Keratinocyte (primary cell): ENCODE measurements around the gene DIO3. TPM values are rescaled to one million over a fixed set of nuclear protein-coding genes. Genes with fewer than 3 reads are reported as not detected.

Experiments
- DNase-seq: peaks from one replicate; pipeline ENCODE4 v3.0.0-alpha.2; 2011; ENCODE audit warnings: low read depth, missing footprints, low spot score
- FAIRE-seq: peaks from 2 replicates; lab custom pipeline; 2011; peaks lifted over from hg19 to GRCh38; lab: Jason Lieb, UNC
- H2AFZ ChIP-seq: 2 replicates; pipeline ENCODE4 v1.6.0; 2012; ENCODE audit warnings: low read length, control low read depth, inconsistent platforms; ENCODE audit not compliant: control insufficient read depth
- H3K27ac ChIP-seq: 2 replicates; pipeline ENCODE4 v1.5.1; 2011; ENCODE audit warnings: low read length; ENCODE audit not compliant: control insufficient read depth, insufficient read depth
- H3K27me3 ChIP-seq: 3 replicates; pipeline ENCODE4 v1.6.0; 2011; ENCODE audit warnings: low read length; ENCODE audit not compliant: control insufficient read depth, insufficient read depth; ENCODE audit errors: extremely low read depth
- H3K36me3 ChIP-seq, 2 experiments: 2 replicates in 1 of 2; 3 replicates in 1 of 2; pipeline ENCODE4 v1.5.1; 2011; ENCODE audit warnings: low read length in 2 of 2, mild to moderate bottlenecking in 1 of 2; ENCODE audit not compliant: control insufficient read depth in 2 of 2, insufficient read depth in 2 of 2; ENCODE audit errors: extremely low read depth in 1 of 2
- H3K4me1 ChIP-seq: 3 replicates; pipeline ENCODE4 v1.5.1; 2011; ENCODE audit warnings: low read length; ENCODE audit not compliant: control insufficient read depth, insufficient read depth; ENCODE audit errors: extremely low read depth
- H3K4me2 ChIP-seq: 3 replicates; pipeline ENCODE4 v1.6.0; 2011; ENCODE audit warnings: low read depth, low read length; ENCODE audit not compliant: control insufficient read depth, insufficient read depth; ENCODE audit errors: extremely low read depth
- H3K4me3 ChIP-seq, 3 experiments: fragments of 200-600 bp in 1 of 3; sonication (generic) in 1 of 3; 2 replicates in 2 of 3; 3 replicates in 1 of 3; pipeline ENCODE4 v1.5.1; 2011 to 2016; ENCODE audit warnings: low read length in 3 of 3, mild to moderate bottlenecking in 3 of 3, control low read depth in 2 of 3, inconsistent platforms in 1 of 3, low read depth in 1 of 3, mixed read lengths in 1 of 3, mixed run types in 1 of 3, moderate library complexity in 1 of 3; ENCODE audit not compliant: control insufficient read depth in 2 of 3, insufficient read depth in 2 of 3; ENCODE audit errors: extremely low read depth in 1 of 3
- H3K79me2 ChIP-seq: 2 replicates; pipeline ENCODE4 v1.6.0; 2012; ENCODE audit warnings: low read length; ENCODE audit not compliant: control insufficient read depth, insufficient read depth
- H3K9ac ChIP-seq: 3 replicates; pipeline ENCODE4 v1.6.0; 2011; ENCODE audit warnings: low read length; ENCODE audit not compliant: control insufficient read depth, insufficient read depth; ENCODE audit errors: extremely low read depth
- H3K9me1 ChIP-seq: 3 replicates; pipeline ENCODE4 v1.6.0; 2011; ENCODE audit warnings: low read length; ENCODE audit not compliant: control insufficient read depth, insufficient read depth; ENCODE audit errors: extremely low read depth
- H3K9me3 ChIP-seq: 2 replicates; pipeline ENCODE4 v1.5.1; 2012; ENCODE audit warnings: low read depth, low read length; ENCODE audit not compliant: control insufficient read depth
- H4K20me1 ChIP-seq: 3 replicates; pipeline ENCODE4 v1.6.0; 2011; ENCODE audit warnings: low read length; ENCODE audit not compliant: control insufficient read depth, insufficient read depth; ENCODE audit errors: extremely low read depth
- EZH2 ChIP-seq: IDR thresholded peaks from one replicate; pipeline ENCODE4 v1.6.1; 2012; ENCODE audit warnings: inconsistent platforms, mild to moderate bottlenecking, low read length, moderate library complexity
- dilution Hi-C: fragments of 300-500 bp; cut with MboI; formaldehyde crosslinking; loops from one replicate; pipeline ENCODE4 v1.7.0; 2020; ENCODE audit warnings: low sequenced_read_pairs; ENCODE audit not compliant: extremely low pct_ligation_motif_present
- polyA plus RNA-seq, 5 experiments: library from polyadenylated mRNA; depleted of rRNA in 3 of 5; stranded (reverse) in 3 of 5; stranded (forward) in 1 of 5; unstranded in 1 of 5; fragments of >200 nt; gene quantifications; 1 replicate in 1 of 5; 2 replicates in 3 of 5; 3 replicates in 1 of 5; pipeline versions ENCODE4 v1.2.1 to v1.2.3, GENCODE V29; 2011 to 2012; ENCODE audit warnings: missing spikeins in 2 of 5, low read depth in 1 of 5, low replicate concordance in 1 of 5
- TF ChIP-seq, protein P1 (sequence below), 3 experiments: IDR thresholded peaks in 1 of 3; conservative IDR thresholded peaks in 1 of 3; optimal IDR thresholded peaks in 1 of 3; 2 replicates in 2 of 3; 3 replicates in 1 of 3; pipeline versions ENCODE3 to v1.5.1; 2011; ENCODE audit warnings: low read length in 3 of 3, mild to moderate bottlenecking in 3 of 3, moderate library complexity in 2 of 3, control low read depth in 1 of 3, inconsistent platforms in 1 of 3; ENCODE audit not compliant: insufficient read depth in 2 of 3; ENCODE audit errors: extremely low read depth in 1 of 3

DIO3 gene
- polyA plus RNA-seq, 1 donor (not counting 4 experiments of a cell fraction or from before 2014, with no cell fraction given) = not detected

DNA sequence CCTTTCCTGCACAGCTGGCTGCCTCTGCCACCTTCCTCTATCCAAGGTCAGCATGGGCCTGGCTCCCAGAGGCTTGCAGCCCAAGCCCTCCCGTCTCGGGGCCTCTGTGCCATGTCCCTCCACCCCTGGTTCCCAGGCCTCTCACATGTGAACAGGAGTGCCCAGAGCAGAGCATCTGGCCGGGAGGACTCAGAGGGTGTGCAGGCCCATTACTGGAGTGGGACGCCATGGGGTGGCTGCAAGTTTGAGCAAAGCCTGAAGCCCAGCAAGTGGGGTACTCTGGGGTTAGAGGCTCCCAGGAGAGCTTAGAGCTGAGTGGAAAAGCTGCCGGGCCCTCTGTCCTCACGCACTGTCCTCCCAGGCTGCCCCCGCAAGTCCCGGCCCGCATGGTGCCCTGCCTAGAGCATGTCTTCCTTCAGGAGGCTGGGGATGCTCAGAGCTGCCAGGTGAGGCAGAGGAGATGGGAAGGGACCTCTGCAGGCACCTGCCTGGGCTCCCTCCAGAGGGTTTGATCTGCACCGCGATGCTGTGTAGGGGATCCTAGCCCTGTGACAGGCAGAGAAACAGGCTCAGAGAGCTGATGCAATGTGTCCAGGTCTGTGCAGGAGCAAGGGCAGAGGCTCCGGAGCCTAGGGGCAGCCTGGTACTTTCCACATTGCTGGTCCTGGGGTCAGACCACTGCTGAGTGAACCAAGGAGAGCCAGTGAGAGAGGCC, 39.8 kb downstream of the DIO3 start:
- no peak for DNase-seq
- Histone ChIP-seq H3K36me3 (no peaks in the 10 kb centered on the region), H2AFZ (no peak overlapping the region), H4K20me1 (no peaks in the 10 kb centered on the region), H3K9me1 (no peaks in the 10 kb centered on the region), H3K4me2 (no peak overlapping the region), H3K27ac (no peak overlapping the region), H3K27me3 (no peaks in the 10 kb centered on the region), H3K4me1 (no peaks in the 10 kb centered on the region), H3K79me2 (no peaks in the 10 kb centered on the region), H3K4me3 (no peak overlapping the region), H3K9ac (no peak overlapping the region), H3K9me3 (no peaks in the 10 kb centered on the region)
- TF ChIP-seq, protein P1, sequence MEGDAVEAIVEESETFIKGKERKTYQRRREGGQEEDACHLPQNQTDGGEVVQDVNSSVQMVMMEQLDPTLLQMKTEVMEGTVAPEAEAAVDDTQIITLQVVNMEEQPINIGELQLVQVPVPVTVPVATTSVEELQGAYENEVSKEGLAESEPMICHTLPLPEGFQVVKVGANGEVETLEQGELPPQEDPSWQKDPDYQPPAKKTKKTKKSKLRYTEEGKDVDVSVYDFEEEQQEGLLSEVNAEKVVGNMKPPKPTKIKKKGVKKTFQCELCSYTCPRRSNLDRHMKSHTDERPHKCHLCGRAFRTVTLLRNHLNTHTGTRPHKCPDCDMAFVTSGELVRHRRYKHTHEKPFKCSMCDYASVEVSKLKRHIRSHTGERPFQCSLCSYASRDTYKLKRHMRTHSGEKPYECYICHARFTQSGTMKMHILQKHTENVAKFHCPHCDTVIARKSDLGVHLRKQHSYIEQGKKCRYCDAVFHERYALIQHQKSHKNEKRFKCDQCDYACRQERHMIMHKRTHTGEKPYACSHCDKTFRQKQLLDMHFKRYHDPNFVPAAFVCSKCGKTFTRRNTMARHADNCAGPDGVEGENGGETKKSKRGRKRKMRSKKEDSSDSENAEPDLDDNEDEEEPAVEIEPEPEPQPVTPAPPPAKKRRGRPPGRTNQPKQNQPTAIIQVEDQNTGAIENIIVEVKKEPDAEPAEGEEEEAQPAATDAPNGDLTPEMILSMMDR (optimal IDR thresholded peaks at IDR 0.05 in 1 of 3, IDR thresholded peaks at IDR 0.05 in 1 of 3, conservative IDR thresholded peaks at IDR 0.05 in 1 of 3; ENCODE audit: extremely low read depth in 1 of 3, insufficient read depth in 2 of 3, low read length in 3 of 3) = no peak
- TF ChIP-seq EZH2 = no peak
- no peak for FAIRE-seq
- dilution Hi-C loops = no loop called here

DNA sequence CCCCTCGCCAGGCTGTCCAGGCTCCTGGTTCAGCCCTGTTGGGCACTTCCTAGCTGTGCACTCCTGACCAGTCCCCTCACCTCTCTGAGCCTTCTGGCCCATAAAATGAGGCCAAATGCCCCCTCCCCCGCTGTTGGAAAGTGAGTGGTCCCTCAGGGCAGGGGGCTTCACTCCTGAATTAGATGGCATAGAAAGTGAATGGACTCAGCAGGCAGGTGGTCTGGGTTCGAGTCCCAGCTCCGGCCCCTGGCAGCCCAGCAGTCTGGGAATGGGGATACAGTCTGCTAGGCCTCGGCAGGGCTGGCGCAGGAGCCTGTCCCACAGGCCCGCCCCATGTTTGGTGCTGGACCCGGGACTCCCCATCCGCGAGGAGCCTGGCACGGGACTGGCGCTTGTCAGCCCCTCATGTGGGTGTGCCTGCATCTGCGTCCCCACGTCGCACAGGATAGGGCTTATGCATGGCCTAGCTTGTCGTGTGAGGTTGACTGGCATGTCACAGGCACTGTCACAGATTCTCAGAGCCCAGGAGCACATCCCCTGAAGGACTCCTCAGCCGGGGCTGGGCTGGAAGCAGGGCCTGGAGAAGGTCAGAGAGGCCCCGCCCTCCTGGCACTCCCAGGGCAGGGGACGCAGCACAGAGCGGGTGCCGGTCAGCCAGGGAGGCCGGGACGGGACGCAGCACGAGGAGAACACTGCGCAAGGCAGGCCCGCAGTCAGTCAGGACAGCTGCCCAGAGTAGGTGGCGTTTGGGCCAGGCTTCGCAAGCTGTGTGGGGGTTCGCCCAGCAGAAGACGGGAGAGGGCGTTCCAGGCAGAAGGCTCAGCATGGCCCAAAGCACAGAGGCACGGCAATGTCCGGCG, 40.5 kb downstream of the DIO3 start:
- no peaks in the 10 kb centered on the region for H3K9me3 ChIP-seq
- H2AFZ ChIP-seq = no peak overlapping the region
- H3K4me2 ChIP-seq = no peak overlapping the region
- no peak overlapping the region for H3K4me3 ChIP-seq
- no peak overlapping the region for H3K27ac ChIP-seq
- dilution Hi-C loops = no loop called here
- H3K27me3 ChIP-seq = no peaks in the 10 kb centered on the region
- no peak overlapping the region for H3K9ac ChIP-seq
- H4K20me1 ChIP-seq = no peaks in the 10 kb centered on the region
- no peak for DNase-seq
- H3K4me1 ChIP-seq = no peaks in the 10 kb centered on the region
- no peaks in the 10 kb centered on the region for H3K36me3 ChIP-seq
- TF ChIP-seq, protein P1 (optimal IDR thresholded peaks at IDR 0.05 in 1 of 3, IDR thresholded peaks at IDR 0.05 in 1 of 3, conservative IDR thresholded peaks at IDR 0.05 in 1 of 3; ENCODE audit: extremely low read depth in 1 of 3, insufficient read depth in 2 of 3, low read length in 3 of 3) = no peak
- no peak for TF ChIP-seq EZH2
- no peak for FAIRE-seq
- no peaks in the 10 kb centered on the region for H3K79me2 ChIP-seq
- no peaks in the 10 kb centered on the region for H3K9me1 ChIP-seq
